OCI-LY7 (cell line): Measurements from ENCODE around the gene COL25A1. TPM values are rescaled to one million over a fixed set of nuclear protein-coding genes. Genes with fewer than 3 reads are reported as not detected.

ENCODE experiments used
- BruUV-seq: library from RNA; stranded (reverse); fragments of 400-500 nt; replicated peaks from 2 replicates; lab custom pipeline; 2021; lab: Mats Ljungman, UMichigan
- CTCF ChIA-PET: fragments of 300-600 bp; sonication (Branson Sonifier 250); formaldehyde crosslinking; loops from one replicate; lab custom pipeline; 2022; ENCODE audit warnings: antibody characterized with exemption; ENCODE audit not compliant: unreplicated experiment; lab: Charles Lee
- POLR2A ChIA-PET: fragments of 300-600 bp; sonication (Branson Sonifier 250); formaldehyde crosslinking; loops from one replicate; lab custom pipeline; 2022; ENCODE audit warnings: antibody characterized with exemption; lab: Charles Lee
- DNase-seq: peaks from one replicate; pipeline ENCODE4 v3.0.0-alpha.2; 2015; ENCODE audit warnings: low spot score
- H2AFZ ChIP-seq: fragments of 200-600 bp; sonication (generic), shearing (Covaris generic); 2 replicates; pipeline ENCODE4 v1.6.1; 2014; ENCODE audit warnings: mild to moderate bottlenecking, antibody characterized with exemption, low read length, moderate library complexity
- H3K27ac ChIP-seq: fragments of 200-600 bp; sonication (generic); 2 replicates; pipeline ENCODE4 v1.5.1; 2014; ENCODE audit warnings: mixed run types, low read depth, mild to moderate bottlenecking, moderate library complexity, low read length, inconsistent platforms; ENCODE audit not compliant: poor library complexity, severe bottlenecking
- H3K36me3 ChIP-seq: fragments of 200-600 bp; sonication (generic); 2 replicates; pipeline ENCODE4 v1.6.1; 2014; ENCODE audit warnings: mild to moderate bottlenecking, antibody characterized with exemption, low read length, moderate library complexity, mixed read lengths; ENCODE audit not compliant: insufficient read depth
- H3K4me1 ChIP-seq: fragments of 200-600 bp; sonication (generic); 2 replicates; pipeline ENCODE4 v1.5.1; 2014; ENCODE audit warnings: mild to moderate bottlenecking, low read length; ENCODE audit not compliant: insufficient read depth, poor library complexity, severe bottlenecking
- H3K4me2 ChIP-seq: fragments of 200-600 bp; sonication (generic); 2 replicates; pipeline ENCODE4 v1.6.1; 2014; ENCODE audit warnings: mild to moderate bottlenecking, low read length
- H3K4me3 ChIP-seq: fragments of 200-600 bp; sonication (generic); 2 replicates; pipeline ENCODE4 v1.5.1; 2014; ENCODE audit warnings: mild to moderate bottlenecking, low read depth, low read length; ENCODE audit not compliant: poor library complexity, severe bottlenecking
- H3K79me2 ChIP-seq: fragments of 200-600 bp; sonication (generic); 2 replicates; pipeline ENCODE4 v1.6.1; 2016; ENCODE audit warnings: low read depth, mild to moderate bottlenecking, low read length, moderate library complexity, mixed read lengths; ENCODE audit not compliant: insufficient read depth
- H3K9me2 ChIP-seq: fragments of 200-600 bp; sonication (generic); 2 replicates; pipeline ENCODE4 v1.6.1; 2016; ENCODE audit warnings: mild to moderate bottlenecking, low read length, mixed read lengths; ENCODE audit not compliant: insufficient read depth
- H3K9me3 ChIP-seq: fragments of 200-600 bp; sonication (generic); 2 replicates; pipeline ENCODE4 v1.6.1; 2014; ENCODE audit warnings: mild to moderate bottlenecking, mixed run types, low read length, mixed read lengths
- H4K20me1 ChIP-seq: fragments of 200-600 bp; sonication (generic); 2 replicates; pipeline ENCODE4 v1.6.1; 2014; ENCODE audit warnings: mild to moderate bottlenecking, antibody characterized with exemption, low read length, moderate library complexity, mixed read lengths; ENCODE audit not compliant: insufficient read depth
- CTCF ChIP-seq: fragments of 200-600 bp; sonication (generic); conservative IDR thresholded peaks from 2 replicates; pipeline ENCODE4 v1.5.1; 2014; ENCODE audit warnings: mild to moderate bottlenecking, antibody characterized with exemption, low read length, moderate library complexity, mixed read lengths
- EZH2phosphoT487 ChIP-seq: fragments of 200-600 bp; sonication (generic); IDR thresholded peaks from 2 replicates; pipeline ENCODE4 v1.6.1; 2018; ENCODE audit warnings: low read depth, borderline replicate concordance, mild to moderate bottlenecking, mixed run types, antibody characterized with exemption, low read length, moderate library complexity, mixed read lengths
- intact Hi-C: fragments of 100-400 bp; cut with micrococcal nuclease; formaldehyde crosslinking; loops from one replicate; pipeline ENCODE4 v1.10.0; 2022; ENCODE audit not compliant: unreplicated experiment
- total RNA-seq, 2 experiments: library from RNA; depleted of rRNA in 1 of 2; stranded (reverse); fragments of >200 nt in 1 of 2; shearing (Covaris generic) in 1 of 2; gene quantifications; 2 replicates each; pipeline ENCODE4 v1.2.3, GENCODE V29; 2014 to 2022

COL25A1 gene
- total RNA-seq, 2 experiments from 2014 or later: not detected

- TF ChIP-seq EZH2phosphoT487 (no peak), CTCF (no peak)
- no peaks in the 10 kb centered on the region for H4K20me1 ChIP-seq
- no peaks in the 10 kb centered on the region for H3K9me3 ChIP-seq
- H3K4me1 ChIP-seq: no peaks in the 10 kb centered on the region
- no TSS peak for BruUV-seq
- no peak overlapping the region for H3K4me3 ChIP-seq
- intact Hi-C loops: no loop called here
- ChIA-PET POLR2A (no interaction called here), CTCF (no interaction called here)
- H3K27ac ChIP-seq: no peak overlapping the region
- no peaks in the 10 kb centered on the region for H3K9me2 ChIP-seq
- no peak overlapping the region for H3K4me2 ChIP-seq
- H3K79me2 ChIP-seq: no peaks in the 10 kb centered on the region
- H3K36me3 ChIP-seq: no peaks in the 10 kb centered on the region
- DNase-seq: no peak
- no peak overlapping the region for H2AFZ ChIP-seq
Observed at GRCh38 chr4:108943371-108943770, 359.1 kb downstream of the COL25A1 start.

GRCh38 chr4:108941904-108942430 is 360.5 kb downstream of the COL25A1 start:
- Histone ChIP-seq H3K9me2 (no peaks in the 10 kb centered on the region), H3K27ac (no peak overlapping the region), H3K4me2 (no peak overlapping the region), H3K9me3 (no peaks in the 10 kb centered on the region), H3K79me2 (no peaks in the 10 kb centered on the region), H3K36me3 (no peaks in the 10 kb centered on the region), H2AFZ (no peak overlapping the region), H3K4me1 (no peaks in the 10 kb centered on the region), H4K20me1 (no peaks in the 10 kb centered on the region), H3K4me3 (no peak overlapping the region)
- CTCF ChIA-PET: no interaction called here
- no peak for DNase-seq
- no TSS peak for BruUV-seq
- intact Hi-C loops: no loop called here
- POLR2A ChIA-PET: interaction anchor here (0.7 kb wide), 1 partner anchor 18 kb away, joined by 4 read pairs; no protein-coding TSS in a partner anchor
- no peak for TF ChIP-seq CTCF

- Histone ChIP-seq H3K27ac (no peak overlapping the region), H3K9me2 (no peaks in the 10 kb centered on the region), H3K4me1 (no peaks in the 10 kb centered on the region), H4K20me1 (no peaks in the 10 kb centered on the region), H3K4me3 (no peak overlapping the region), H2AFZ (no peak overlapping the region), H3K36me3 (no peaks in the 10 kb centered on the region), H3K79me2 (no peaks in the 10 kb centered on the region), H3K4me2 (no peak overlapping the region), H3K9me3 (no peaks in the 10 kb centered on the region)
- TF ChIP-seq EZH2phosphoT487: no peak
- no peak for TF ChIP-seq CTCF
- intact Hi-C loops: no loop called here
- no peak for DNase-seq
- ChIA-PET CTCF (no interaction called here), POLR2A (no interaction called here)
- BruUV-seq: no TSS peak
Observed at GRCh38 chr4:108940634-108941033, 361.8 kb downstream of the COL25A1 start.
